GM23248 (cell line): ENCODE data around the gene BLMH.

Experiments
- EZH2 ChIP-seq: fragments of 200-600 bp; sonication (generic); IDR thresholded peaks from 2 replicates; pipeline ENCODE4 v1.6.1; 2018; ENCODE audit warnings: antibody characterized with exemption, mild to moderate bottlenecking; ENCODE audit not compliant: insufficient read depth, poor library complexity, severe bottlenecking
- EZH2phosphoT487 ChIP-seq: fragments of 200-600 bp; sonication (generic); IDR thresholded peaks from 2 replicates; pipeline ENCODE4 v1.6.1; 2018; ENCODE audit warnings: antibody characterized with exemption, moderate library complexity, mild to moderate bottlenecking, low read depth; ENCODE audit not compliant: insufficient read depth

DNA sequence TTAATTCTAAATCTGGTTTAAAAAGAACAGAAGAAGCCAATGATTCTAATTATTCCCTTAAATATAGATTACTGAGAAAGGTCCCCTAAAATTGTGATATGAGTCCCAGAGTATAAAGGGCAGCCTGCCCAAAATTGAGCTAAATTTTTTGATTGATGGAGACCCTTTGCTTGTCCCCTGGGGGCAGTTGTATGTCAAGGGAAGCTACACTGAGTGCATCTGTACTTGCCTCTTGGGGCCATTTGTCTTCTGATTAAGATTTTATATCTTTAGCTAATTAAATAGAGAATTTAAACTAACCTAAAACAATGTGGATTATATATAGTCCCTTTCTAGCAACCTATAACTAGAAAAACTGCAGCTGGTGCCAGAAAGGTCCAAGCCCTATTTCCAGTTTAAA lies 12.6 kb downstream of the BLMH start:
- TF ChIP-seq EZH2 (no peak), EZH2phosphoT487 (no peak)
